ENCODE results near the gene PSMC6. TPM values are rescaled to one million over a fixed set of nuclear protein-coding genes. Genes with fewer than 3 reads are reported as not detected.

PSMC6 gene
- total RNA-seq, 4 donors from 2014 or later: 69.3 to 79.7 (median 75.9) TPM

DNA sequence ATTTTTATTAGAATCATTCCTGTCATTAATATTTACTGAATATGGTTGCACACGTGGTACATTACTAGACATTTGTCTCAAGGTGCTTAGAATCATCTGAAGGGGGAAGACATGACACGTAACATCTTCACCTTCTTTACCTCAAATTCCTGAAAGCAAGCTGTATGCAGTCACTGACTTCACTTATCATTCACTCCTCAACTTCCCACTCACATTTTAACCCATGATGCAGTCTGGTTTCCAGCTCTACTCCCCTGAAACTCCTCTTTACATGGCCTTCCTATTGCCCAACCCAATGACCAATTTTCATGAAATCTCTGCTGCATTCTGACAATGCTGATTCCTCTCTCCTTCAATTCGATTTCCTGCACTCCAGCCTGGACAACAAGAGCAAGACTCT, 5.8 kb upstream of the PSMC6 start:
- DNase-seq (ENCODE audit: low spot score in 2 of 2): no peak
- H3K4me3 ChIP-seq (ENCODE audit: low read depth, poor library complexity, severe bottlenecking): no peak overlapping the region
- TF ChIP-seq, protein P1, sequence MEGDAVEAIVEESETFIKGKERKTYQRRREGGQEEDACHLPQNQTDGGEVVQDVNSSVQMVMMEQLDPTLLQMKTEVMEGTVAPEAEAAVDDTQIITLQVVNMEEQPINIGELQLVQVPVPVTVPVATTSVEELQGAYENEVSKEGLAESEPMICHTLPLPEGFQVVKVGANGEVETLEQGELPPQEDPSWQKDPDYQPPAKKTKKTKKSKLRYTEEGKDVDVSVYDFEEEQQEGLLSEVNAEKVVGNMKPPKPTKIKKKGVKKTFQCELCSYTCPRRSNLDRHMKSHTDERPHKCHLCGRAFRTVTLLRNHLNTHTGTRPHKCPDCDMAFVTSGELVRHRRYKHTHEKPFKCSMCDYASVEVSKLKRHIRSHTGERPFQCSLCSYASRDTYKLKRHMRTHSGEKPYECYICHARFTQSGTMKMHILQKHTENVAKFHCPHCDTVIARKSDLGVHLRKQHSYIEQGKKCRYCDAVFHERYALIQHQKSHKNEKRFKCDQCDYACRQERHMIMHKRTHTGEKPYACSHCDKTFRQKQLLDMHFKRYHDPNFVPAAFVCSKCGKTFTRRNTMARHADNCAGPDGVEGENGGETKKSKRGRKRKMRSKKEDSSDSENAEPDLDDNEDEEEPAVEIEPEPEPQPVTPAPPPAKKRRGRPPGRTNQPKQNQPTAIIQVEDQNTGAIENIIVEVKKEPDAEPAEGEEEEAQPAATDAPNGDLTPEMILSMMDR (IDR thresholded peaks at IDR 0.05): no peak
- no peak for TF ChIP-seq POLR2A (IDR thresholded peaks at IDR 0.05)
- intact Hi-C loops (cut with DNase I; ENCODE audit: low total_unique reads): no loop called here
- 70 to 73% methylated on average over 3 of the region's 3 CpGs for WGBS, 2 donors

DNA sequence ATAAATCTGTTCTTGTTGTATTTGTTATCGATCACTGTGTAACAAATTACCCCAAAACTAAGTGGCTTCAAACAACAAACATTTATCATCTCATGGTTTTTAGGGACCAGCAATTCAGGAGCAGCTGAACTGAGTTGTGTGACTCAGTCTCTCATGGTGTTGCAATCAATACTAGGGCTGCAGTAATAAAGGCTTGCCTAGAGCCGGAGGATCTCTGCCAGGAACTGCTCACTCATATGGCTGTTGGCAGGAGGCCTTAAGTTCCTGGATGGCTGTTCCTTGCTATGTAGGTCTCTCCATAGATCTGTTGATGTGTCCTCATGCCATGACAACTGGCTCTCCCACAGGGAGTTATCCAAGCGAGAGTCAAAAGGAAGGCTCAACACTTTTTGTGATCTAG, 3.8 kb upstream of the PSMC6 start:
- TF ChIP-seq POLR2A (IDR thresholded peaks at IDR 0.05): no peak
- TF ChIP-seq, protein P1 (IDR thresholded peaks at IDR 0.05): no peak
- peak in 1 of 2 donors; percentile 78 for DNase-seq (ENCODE audit: low spot score in 2 of 2)
- 46 to 49% methylated on average over 3 of the region's 3 CpGs for WGBS, 2 donors
- intact Hi-C loops (cut with DNase I; ENCODE audit: low total_unique reads): no loop called here
- H3K4me3 ChIP-seq (ENCODE audit: low read depth, poor library complexity, severe bottlenecking): no peak overlapping the region

DNA sequence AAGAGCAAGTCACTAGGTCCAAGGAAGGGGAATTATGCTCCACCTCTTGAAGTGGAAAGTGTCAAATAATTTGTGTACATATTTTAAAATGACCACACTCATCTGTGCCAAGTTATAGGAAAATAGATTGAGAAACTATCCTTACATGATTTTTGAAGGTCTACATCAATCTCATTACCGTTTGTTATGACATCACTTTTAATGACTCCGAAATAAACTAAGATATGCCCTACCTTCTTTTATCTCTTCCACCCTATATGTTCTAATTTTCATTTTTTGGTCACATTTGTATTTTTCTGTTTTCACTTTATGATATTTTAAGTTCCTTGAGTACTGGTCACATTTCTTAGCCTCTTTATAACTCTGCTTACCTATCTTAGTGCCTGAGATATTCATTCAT, 3.3 kb upstream of the PSMC6 start:
- DNase-seq (ENCODE audit: low spot score in 2 of 2): no peak
- TF ChIP-seq POLR2A (IDR thresholded peaks at IDR 0.05): no peak
- TF ChIP-seq, protein P1 (IDR thresholded peaks at IDR 0.05): no peak
- intact Hi-C loops (cut with DNase I; ENCODE audit: low total_unique reads): no loop called here
- no peak overlapping the region for H3K4me3 ChIP-seq (ENCODE audit: low read depth, poor library complexity, severe bottlenecking)
- 92 to 94% methylated on average over 2 of the region's 2 CpGs for WGBS, 2 donors

DNA sequence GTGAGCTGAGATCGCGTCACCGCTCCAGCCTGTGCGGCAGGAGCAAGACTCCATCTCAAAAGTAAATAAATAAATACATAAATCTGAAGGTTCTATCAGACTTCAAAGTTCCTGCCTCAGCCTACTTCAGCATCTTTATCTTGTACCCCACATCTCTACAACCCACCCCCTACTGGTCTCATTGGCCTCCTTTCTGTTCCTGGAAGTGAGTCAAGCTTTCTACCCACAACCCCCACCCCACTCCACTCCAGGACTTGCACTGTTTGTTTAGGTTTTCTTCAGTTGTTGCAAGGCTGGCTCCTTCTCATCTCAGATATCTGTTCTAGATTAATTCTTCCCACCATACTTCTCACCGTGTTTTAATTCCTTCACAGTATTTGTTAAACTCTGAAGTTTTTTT, 714 bp upstream of the PSMC6 start:
- TF ChIP-seq, protein P1 (IDR thresholded peaks at IDR 0.05): no peak
- TF ChIP-seq POLR2A (IDR thresholded peaks at IDR 0.05): no peak
- DNase-seq (ENCODE audit: low spot score in 2 of 2): no peak
- H3K4me3 ChIP-seq (ENCODE audit: low read depth, poor library complexity, severe bottlenecking): no peak overlapping the region
- 87 to 92% methylated on average over 5 of the region's 5 CpGs for WGBS, 2 donors
- intact Hi-C loops (cut with DNase I; ENCODE audit: low total_unique reads): no loop called here

DNA sequence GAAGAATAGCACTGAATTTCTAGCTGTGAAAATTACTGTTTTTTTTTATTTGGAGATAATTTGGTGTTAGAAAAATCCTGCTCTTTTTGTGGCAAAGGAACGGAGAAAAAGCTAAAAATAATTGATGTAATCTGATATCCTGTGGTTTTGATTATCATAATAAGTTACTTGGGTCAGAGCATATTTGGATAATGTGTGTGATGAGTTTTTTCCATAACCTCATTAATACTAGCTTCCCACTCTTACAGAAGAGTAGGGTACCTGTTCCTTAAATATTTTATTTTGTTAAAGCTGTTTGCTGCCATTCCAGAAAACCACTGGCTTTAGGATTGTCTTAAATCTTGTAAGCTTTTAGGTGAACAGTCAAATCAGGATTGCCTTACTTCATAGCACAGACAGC, 4.7 kb downstream of the PSMC6 start:
- WGBS, 2 donors: 29 to 44% methylated on average over 1 of the region's 1 CpG
- intact Hi-C loops (cut with DNase I; ENCODE audit: low total_unique reads): no loop called here
- TF ChIP-seq, protein P1 (IDR thresholded peaks at IDR 0.05): no peak
- TF ChIP-seq POLR2A (IDR thresholded peaks at IDR 0.05): no peak
- H3K4me3 ChIP-seq (ENCODE audit: low read depth, poor library complexity, severe bottlenecking): no peak overlapping the region
- DNase-seq (ENCODE audit: low spot score in 2 of 2): no peak

DNA sequence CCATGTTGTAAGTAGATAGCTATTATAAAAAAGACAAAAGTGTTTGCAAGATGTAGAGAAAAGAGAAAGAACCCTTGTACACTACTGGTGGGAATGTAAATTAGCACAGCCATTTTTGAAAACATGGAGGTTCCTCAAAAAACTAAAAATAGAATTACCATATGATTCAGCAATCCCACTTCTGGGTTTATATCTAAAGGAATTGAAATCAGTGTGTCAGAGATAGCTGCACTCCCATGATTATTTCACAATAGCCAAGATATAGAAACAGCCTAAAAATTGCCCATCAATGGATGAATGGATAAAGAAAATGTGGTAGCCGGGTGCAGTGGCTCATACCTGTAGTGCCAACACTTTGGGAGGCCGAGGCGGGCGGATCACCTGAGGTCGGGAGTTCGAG, 9.2 kb downstream of the PSMC6 start:
- no peak overlapping the region for H3K4me3 ChIP-seq (ENCODE audit: low read depth, poor library complexity, severe bottlenecking)
- WGBS, 2 donors: 93 to 95% methylated on average over 6 of the region's 6 CpGs
- intact Hi-C loops (cut with DNase I; ENCODE audit: low total_unique reads): no loop called here
- DNase-seq (ENCODE audit: low spot score in 2 of 2): no peak
- no peak for TF ChIP-seq POLR2A (IDR thresholded peaks at IDR 0.05)
